ENCODE results near the gene PKDCC. TPM values are rescaled to one million over a fixed set of nuclear protein-coding genes. Genes with fewer than 3 reads are reported as not detected.
"Not testable (repeated sequence)": the region's sequence is repeated elsewhere in the genome, so short reads cannot be mapped to it uniquely, and the experiment has no call there.

Gene PKDCC
- total and polyA plus RNA-seq, 5 experiments from 2014 or later, result not detected

DNA sequence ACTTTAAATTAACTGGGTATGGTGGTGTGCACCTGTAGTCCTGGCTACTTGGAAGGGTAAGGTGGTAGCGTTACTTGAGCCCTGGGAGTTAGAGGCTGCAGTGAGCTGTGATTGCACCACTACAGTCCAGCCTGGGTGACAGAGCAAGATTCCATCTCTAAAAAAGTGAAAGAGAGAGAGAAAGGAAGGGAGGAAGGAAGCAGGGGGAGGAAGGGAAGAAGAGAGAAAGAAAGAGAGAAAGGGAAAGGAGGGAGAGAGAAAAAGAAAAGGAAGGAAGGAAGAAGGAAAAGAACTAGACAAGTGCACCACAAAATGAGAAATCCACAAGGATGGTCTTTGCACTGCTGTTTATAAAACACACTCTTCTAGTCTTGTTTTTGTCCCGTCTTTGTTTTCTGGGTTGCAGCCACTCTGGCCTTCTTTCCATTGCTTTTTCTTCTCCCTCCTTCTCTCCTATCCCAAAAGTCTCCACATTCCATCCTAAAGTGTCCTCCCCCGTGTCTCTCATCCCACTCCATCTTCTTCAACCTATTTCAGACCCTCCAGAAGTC, 32.0 kb downstream of the PKDCC start:
- no peak overlapping the region for H3K4me3 Mint-ChIP-seq
- peaks cover 0 to 4% (median 2%) of the 10 kb centered on the region in 4 donors for H3K4me1 Mint-ChIP-seq
- DNase-seq, result no peak
- H3K27me3 Mint-ChIP-seq, result peaks cover 0 to 24% (median 14%) of the 10 kb centered on the region in 5 donors
- H3K27ac Mint-ChIP-seq, result no peak overlapping the region
- no peaks in the 10 kb centered on the region for H3K36me3 Mint-ChIP-seq
- no peak for ATAC-seq
- POLR2A ChIA-PET, result no interaction called here
- H3K9me3 Mint-ChIP-seq, result peaks cover 0 to 4% (median 0%) of the 10 kb centered on the region in 9 donors

DNA sequence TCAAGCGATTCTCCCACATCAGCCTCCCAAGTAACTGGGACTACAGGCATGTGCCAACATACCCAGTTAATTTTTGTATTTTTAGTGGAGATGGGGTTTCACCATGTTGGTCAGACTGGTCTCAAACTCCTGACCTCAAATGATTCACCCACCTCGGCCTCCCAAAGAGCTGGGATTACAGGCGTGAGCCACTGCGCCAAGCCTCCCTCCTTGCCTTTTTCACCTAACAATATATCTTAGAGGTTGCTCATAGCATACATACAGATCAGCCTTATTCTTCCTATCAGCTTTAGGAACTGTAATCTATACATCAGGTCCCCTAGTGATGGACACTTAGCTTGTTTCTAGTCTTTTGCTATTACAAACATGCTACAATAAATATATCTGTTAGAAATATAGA, 33.3 kb downstream of the PKDCC start:
- POLR2A ChIA-PET, DNase-seq, H3K27ac Mint-ChIP-seq, H3K4me1 Mint-ChIP-seq, H3K36me3 Mint-ChIP-seq, ATAC-seq, H3K9me3 Mint-ChIP-seq, H3K4me3 Mint-ChIP-seq: not testable (repeated sequence)
- peaks cover 1 to 19% (median 15%) of the 10 kb centered on the region in 5 donors for H3K27me3 Mint-ChIP-seq

DNA sequence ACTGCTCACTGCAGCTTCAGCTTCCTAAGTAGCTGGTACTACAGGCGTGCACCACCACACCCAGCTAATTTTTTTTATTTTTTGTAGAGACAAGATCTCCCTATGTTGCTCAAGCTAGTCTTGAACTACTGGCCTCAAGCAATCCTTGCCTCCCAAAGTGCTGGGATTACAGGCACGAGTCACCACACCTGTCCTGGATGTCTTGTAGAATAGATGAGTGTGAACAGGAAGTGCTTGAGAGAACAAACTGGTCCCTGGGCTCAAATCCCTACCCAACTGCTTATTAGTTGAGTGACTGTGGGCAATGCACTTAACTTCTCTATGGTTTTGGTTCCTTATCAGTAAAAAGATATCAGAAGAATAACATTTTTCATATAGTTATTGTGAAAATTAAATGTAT, 34.2 kb downstream of the PKDCC start:
- POLR2A ChIA-PET, result no interaction called here
- H3K36me3 Mint-ChIP-seq, result no peaks in the 10 kb centered on the region

DNA sequence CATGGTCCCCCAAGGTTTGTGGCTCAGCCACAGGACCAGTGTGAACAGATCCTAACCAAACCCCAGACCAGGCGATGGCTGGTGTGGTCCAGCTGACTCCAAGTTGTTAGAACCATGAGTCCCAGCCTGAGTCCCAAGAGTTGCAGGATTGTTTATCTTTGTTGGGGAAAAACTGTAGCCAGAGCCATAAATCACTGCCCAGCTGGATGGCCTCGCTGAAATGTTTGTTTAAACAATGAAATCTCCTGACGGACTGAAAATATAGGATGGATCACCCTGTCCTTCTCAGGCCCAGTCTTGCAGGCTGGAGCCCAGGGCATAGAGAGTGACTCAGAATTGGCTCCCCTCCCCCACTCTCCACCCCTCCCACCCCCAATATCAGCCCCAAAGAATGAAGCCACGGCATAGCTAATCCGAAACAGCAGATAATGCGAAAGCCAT, 36.4 kb downstream of the PKDCC start:
- Mint-ChIP-seq H3K36me3 (no peaks in the 10 kb centered on the region), H3K4me3 (no peak overlapping the region), H3K27ac (no peak overlapping the region), H3K4me1 (peaks cover 4 to 9% (median 6%) of the 10 kb centered on the region in 4 donors), H3K27me3 (peaks cover 3 to 14% (median 8%) of the 10 kb centered on the region in 5 donors), H3K9me3 (no peaks in the 10 kb centered on the region)
- DNase-seq (no peak), ATAC-seq (no peak)
- POLR2A ChIA-PET, result no interaction called here

More for the DNA sequence above, 34.2 kb downstream of the PKDCC start:
- H3K4me1 Mint-ChIP-seq, result peaks cover 4 to 9% (median 6%) of the 10 kb centered on the region in 4 donors
- ATAC-seq, result no peak
- peak overlapping the region in 1 of 10 donors; percentile 70 for H3K27ac Mint-ChIP-seq
- H3K27me3 Mint-ChIP-seq, result peaks cover 4 to 17% (median 14%) of the 10 kb centered on the region in 5 donors
- peaks cover 0 to 2% (median 0%) of the 10 kb centered on the region in 9 donors for H3K9me3 Mint-ChIP-seq
- H3K4me3 Mint-ChIP-seq, result no peak overlapping the region
- no peak for DNase-seq

DNA sequence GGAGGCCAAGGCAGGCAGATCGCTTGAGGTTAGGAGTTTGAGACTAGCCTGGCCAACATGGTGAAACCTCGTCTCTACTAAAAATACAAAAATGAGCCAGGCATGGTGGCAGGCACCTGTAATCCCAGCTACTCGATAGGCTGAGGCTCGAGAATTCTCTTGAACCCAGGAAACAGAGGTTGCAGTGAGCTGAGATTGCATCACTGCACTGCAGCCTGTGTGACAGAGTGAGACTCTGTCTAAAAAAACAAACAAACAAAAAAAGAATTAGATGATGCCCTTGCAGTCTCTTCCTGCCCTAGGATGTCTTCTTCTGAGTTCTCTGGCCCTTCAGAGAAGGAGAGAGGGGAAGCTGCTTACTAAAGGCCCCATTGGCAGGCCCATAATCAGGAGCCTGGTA, 37.2 kb downstream of the PKDCC start:
- H3K4me1 Mint-ChIP-seq, H3K9me3 Mint-ChIP-seq, H3K36me3 Mint-ChIP-seq, DNase-seq, H3K4me3 Mint-ChIP-seq, ATAC-seq, POLR2A ChIA-PET: not testable (repeated sequence)
- H3K27me3 Mint-ChIP-seq, result peaks cover 0 to 10% (median 6%) of the 10 kb centered on the region in 5 donors
- peak overlapping the region in 1 of 10 donors; percentile 52 for H3K27ac Mint-ChIP-seq

DNA sequence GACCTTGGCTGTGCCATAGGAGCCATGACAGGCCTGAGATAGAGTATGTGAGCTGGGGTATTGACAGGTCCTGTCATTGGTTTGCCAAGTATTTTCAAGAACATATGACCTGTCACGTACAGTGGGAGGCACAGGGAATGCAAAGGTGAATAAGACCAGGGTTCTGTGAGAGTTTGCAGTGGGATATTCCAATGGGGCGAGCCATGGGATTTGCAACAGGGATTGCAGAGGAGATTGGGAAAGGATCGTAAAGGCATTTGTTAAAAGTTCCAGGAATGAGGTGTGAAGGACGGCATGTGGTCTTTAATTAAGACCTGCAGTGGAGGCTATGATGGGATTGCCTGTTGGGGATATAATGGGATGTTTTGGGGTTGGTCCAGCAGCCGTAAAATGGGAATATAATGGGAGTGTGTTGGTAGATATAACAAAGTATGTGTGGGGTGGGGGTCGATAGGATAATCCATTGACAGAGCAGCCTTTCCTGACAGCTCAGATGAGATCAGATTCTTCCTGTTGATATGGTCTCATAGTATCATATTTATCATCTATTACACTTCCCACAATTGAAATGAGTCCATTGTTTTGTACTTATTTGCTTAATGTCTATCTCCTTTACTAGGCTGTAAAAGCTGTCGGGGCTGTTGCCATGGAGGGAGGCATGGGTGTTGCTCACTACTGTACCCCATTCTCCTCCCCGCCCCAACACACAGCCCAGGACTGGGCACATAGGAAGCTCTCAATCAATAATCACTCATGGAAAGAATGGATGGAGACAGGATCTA, 38.1 kb downstream of the PKDCC start:
- POLR2A ChIA-PET, result interaction anchor here (1.0 kb wide), 1 partner anchor 245 kb away, joined by 3 read pairs; no protein-coding TSS in a partner anchor
- Mint-ChIP-seq H3K27me3 (peaks cover 0 to 13% (median 5%) of the 10 kb centered on the region in 5 donors), H3K4me3 (no peak overlapping the region), H3K9me3 (no peaks in the 10 kb centered on the region), H3K4me1 (peaks cover 4 to 9% (median 6%) of the 10 kb centered on the region in 4 donors), H3K36me3 (peaks cover 0 to 2% (median 0%) of the 10 kb centered on the region in 3 donors), H3K27ac (no peak overlapping the region)
- DNase-seq (no peak), ATAC-seq (peak in 1 of 2 donors; percentile 42)

DNA sequence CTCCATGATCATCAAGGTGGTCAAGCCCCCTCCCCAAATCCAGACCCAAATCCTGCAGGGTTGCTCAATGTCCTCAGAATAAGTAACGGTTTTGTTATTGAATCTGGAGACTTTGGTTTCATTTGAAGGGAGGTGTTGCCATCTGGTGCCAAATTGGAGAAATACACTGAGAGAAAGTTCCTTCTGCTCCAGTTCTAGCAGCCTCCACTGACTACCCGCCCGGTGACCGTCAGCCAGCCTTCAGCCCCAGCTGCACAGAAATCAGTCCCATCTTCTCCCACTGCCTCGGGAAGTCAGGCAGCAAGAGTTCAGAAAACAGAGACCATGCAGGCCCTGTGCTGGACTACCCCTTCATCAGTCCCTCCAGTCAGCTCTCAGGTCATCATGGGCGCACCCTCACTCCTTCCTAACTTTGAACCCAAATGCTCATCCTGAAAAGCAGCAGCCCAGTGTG, 38.7 kb downstream of the PKDCC start:
- Mint-ChIP-seq H3K27me3 (peaks cover 0 to 13% (median 5%) of the 10 kb centered on the region in 5 donors), H3K9me3 (no peaks in the 10 kb centered on the region), H3K36me3 (peaks cover 0 to 2% (median 0%) of the 10 kb centered on the region in 3 donors), H3K4me1 (peaks cover 4 to 9% (median 6%) of the 10 kb centered on the region in 4 donors), H3K4me3 (no peak overlapping the region), H3K27ac (peak overlapping the region in 1 of 10 donors; percentile 49)
- peak; percentile 59 to 67 for ATAC-seq
- POLR2A ChIA-PET, result interaction anchor here (1.0 kb wide), 1 partner anchor 246 kb away, joined by 3 read pairs; no protein-coding TSS in a partner anchor
- peak in 7 of 10 donors; percentile 20 to 65 (median 42) for DNase-seq

DNA sequence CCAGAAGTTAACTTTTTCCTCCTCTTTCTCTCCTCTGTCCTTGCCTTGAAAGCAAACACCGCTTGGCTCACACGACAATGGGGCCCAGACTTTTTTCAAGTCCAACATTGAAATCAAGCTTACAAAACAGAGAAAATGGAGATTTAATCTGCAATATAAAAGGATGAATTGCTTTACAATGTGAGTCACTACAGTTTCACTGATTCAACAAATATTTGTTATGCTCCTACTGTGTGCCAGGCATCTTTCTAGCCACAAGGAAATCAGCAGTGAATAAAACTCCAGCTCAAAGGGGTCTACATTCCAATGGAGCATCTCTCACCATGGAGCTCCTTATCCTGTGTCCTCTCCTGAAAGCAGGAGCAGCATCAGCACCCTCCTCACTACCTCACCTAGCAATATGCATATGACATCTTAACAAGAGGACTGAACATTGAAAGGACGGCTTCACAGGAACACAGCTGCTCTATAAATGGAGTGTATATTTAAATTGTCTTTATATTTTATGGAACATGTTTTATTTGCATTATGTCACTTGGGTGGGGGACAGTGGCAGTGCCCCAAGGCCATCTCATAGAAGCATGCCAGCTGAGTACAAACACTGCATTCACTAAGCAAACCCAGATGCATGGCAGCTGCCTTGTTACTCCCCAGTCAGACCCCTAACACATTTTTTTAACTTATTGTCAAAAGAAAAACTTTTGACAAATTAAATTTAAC, 39.5 kb downstream of the PKDCC start:
- H3K4me1 Mint-ChIP-seq, result peaks cover 4 to 9% (median 8%) of the 10 kb centered on the region in 4 donors
- H3K27me3 Mint-ChIP-seq, result peaks cover 0 to 13% (median 5%) of the 10 kb centered on the region in 5 donors
- ATAC-seq (no peak), DNase-seq (no peak)
- no peak overlapping the region for H3K27ac Mint-ChIP-seq
- peaks cover 0 to 2% (median 0%) of the 10 kb centered on the region in 3 donors for H3K36me3 Mint-ChIP-seq
- POLR2A ChIA-PET, result interaction anchor here (0.7 kb wide), 1 partner anchor 31 kb away, joined by 3 read pairs; no protein-coding TSS in a partner anchor
- H3K9me3 Mint-ChIP-seq, result no peaks in the 10 kb centered on the region
- H3K4me3 Mint-ChIP-seq, result no peak overlapping the region

DNA sequence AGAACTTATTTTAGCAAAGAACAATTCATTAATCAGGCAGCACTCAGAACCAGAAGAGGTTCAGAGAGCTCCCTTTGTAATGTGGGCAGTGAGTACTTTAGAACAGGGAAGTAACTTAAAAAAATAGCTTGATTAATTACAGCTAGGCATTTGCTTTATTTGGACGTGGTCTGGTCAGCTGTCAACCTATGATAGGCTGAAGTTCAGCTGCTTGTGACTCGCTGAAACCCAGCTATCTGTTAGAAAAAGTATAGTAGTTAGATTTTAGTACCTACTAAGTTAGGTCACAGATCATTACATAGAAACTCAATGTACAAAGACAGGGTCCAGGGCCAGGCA, 40.0 kb downstream of the PKDCC start:
- DNase-seq (no peak), ATAC-seq (no peak)
- H3K27ac Mint-ChIP-seq, result no peak overlapping the region
- no peak overlapping the region for H3K4me3 Mint-ChIP-seq
- H3K4me1 Mint-ChIP-seq, result peaks cover 4 to 11% (median 5%) of the 10 kb centered on the region in 4 donors
- peaks cover 0 to 2% (median 0%) of the 10 kb centered on the region in 3 donors for H3K36me3 Mint-ChIP-seq
- peaks cover 0 to 13% (median 5%) of the 10 kb centered on the region in 5 donors for H3K27me3 Mint-ChIP-seq
- POLR2A ChIA-PET, result no interaction called here
- H3K9me3 Mint-ChIP-seq, result no peaks in the 10 kb centered on the region

DNA sequence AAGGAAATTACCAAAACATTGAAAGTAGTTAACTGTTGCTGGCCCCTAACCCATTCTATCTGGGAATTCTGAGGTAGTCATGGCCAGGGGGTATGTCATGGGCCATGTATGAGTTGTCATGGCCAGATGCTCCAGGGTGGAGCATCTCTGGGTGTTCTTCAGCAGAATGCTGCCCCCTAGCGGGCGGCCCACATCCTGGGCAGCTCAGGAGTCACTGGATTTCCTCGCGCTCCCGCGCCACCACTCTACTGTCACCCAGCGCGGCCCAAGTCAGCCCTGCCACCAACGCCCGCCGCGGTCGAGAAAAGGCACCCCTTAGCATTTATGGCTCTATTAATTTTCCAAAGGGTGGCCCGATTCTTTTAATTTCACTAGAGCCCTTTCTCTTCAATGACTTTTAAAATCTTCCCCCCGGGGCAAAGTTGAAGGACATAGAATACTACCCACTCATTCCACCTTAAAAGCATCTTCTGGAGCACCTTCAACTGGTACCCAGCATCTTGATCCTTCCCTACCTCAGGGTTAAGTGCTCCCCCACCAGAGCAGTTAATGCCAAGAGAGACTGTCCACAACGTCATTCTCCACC, 41.6 kb downstream of the PKDCC start:
- Mint-ChIP-seq H3K4me1 (peaks cover 4 to 13% (median 5%) of the 10 kb centered on the region in 4 donors), H3K27me3 (peaks cover 0 to 13% (median 5%) of the 10 kb centered on the region in 5 donors), H3K36me3 (peaks cover 0 to 2% (median 0%) of the 10 kb centered on the region in 3 donors), H3K9me3 (no peaks in the 10 kb centered on the region), H3K27ac (peak overlapping the region in 2 of 10 donors; percentile 30 to 68), H3K4me3 (no peak overlapping the region)
- ATAC-seq (peak; percentile 33 to 81), DNase-seq (peak in 8 of 10 donors; percentile 32 to 78 (median 54))
- POLR2A ChIA-PET, result no interaction called here

DNA sequence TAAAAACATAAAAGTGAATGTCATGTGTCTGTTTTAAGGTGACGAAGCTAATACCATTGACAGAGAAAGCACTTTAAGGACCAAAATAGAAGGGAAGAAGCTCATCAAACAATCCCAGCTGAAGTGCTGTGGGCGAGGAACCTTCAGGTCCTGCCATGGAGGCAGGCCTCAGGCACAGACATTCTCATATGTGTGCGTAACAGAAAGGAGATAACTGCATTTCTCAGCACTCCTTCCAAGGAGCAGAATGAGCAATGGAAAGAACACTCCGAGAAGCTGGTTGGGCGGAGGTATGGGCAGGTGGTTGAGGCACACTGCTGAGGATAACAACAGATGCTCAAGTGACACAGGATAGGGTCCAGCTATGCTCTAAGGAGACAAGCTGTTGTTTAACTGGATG, 42.4 kb downstream of the PKDCC start:
- POLR2A ChIA-PET, result interaction anchor here (1.1 kb wide), 1 partner anchor 108 kb away, joined by 3 read pairs; no protein-coding TSS in a partner anchor
- no peak overlapping the region for H3K4me3 Mint-ChIP-seq
- H3K4me1 Mint-ChIP-seq, result peaks cover 4 to 13% (median 5%) of the 10 kb centered on the region in 4 donors
- DNase-seq (no peak), ATAC-seq (no peak)
- H3K36me3 Mint-ChIP-seq, result peaks cover 0 to 2% (median 0%) of the 10 kb centered on the region in 3 donors
- H3K27ac Mint-ChIP-seq, result peak overlapping the region in 1 of 10 donors; percentile 68
- H3K9me3 Mint-ChIP-seq, result no peaks in the 10 kb centered on the region
- H3K27me3 Mint-ChIP-seq, result peaks cover 0 to 13% (median 5%) of the 10 kb centered on the region in 5 donors

DNA sequence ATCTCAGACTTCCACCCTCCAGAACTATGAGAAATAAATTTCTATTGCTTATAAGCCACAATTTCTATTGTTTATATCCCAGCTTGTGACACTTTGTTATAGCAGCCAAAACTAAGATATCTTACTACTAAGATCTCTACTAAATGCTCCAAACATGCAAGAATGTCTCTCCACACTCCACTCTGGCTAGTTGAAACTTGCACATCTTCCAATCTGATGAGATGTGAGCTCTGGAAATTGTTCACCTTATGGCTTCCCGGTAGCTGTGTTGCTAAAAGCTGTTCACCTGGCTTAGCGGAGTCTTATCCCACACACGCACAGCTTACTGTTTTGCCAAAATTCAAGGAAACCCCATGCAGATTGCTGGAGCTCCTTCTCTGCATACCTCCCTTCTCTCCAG, 43.9 kb downstream of the PKDCC start:
- peak overlapping the region in 1 of 10 donors; percentile 9 for H3K27ac Mint-ChIP-seq

More for the DNA sequence above, 43.9 kb downstream of the PKDCC start:
- H3K9me3 Mint-ChIP-seq, result no peaks in the 10 kb centered on the region
- H3K4me3 Mint-ChIP-seq, result no peak overlapping the region
- H3K36me3 Mint-ChIP-seq, result peaks cover 0 to 2% (median 0%) of the 10 kb centered on the region in 3 donors
- peaks cover 3 to 19% (median 7%) of the 10 kb centered on the region in 4 donors for H3K4me1 Mint-ChIP-seq
- ATAC-seq (no peak), DNase-seq (no peak)
- POLR2A ChIA-PET, result no interaction called here
- H3K27me3 Mint-ChIP-seq, result peaks cover 0 to 7% (median 2%) of the 10 kb centered on the region in 5 donors
